SK-N-SH treated with all-trans-retinoic acid at 6 μM for 48 hours (cell line): ENCODE data around the gene PAPPA2.

Experiments
- ATAC-seq: fragments of 200-7000 bp; cut with Tn5 transposase; 3 replicates; pipeline ENCODE4 v1.9.1; 2020; ENCODE audit warnings: mild to moderate bottlenecking, moderate library complexity
- ARNTL ChIP-seq: fragments of 450-650 bp; formaldehyde crosslinking; IDR thresholded peaks from 2 replicates; pipeline ENCODE4 v1.5.0; 2020; ENCODE audit warnings: low read depth, mild to moderate bottlenecking, moderate library complexity, borderline replicate concordance
- BACH2 ChIP-seq: fragments of 250-450 bp; sonication (Bioruptor Pico); IDR thresholded peaks from 2 replicates; pipeline ENCODE4 v1.9.0; 2021; ENCODE audit warnings: mild to moderate bottlenecking, borderline replicate concordance
- CREB5 ChIP-seq: fragments of 250-450 bp; sonication (Bioruptor Pico); IDR thresholded peaks from 2 replicates; pipeline ENCODE4 v1.5.1; 2020; ENCODE audit warnings: low read depth, mild to moderate bottlenecking, moderate library complexity
- ESRRG ChIP-seq: fragments of 250-450 bp; sonication (Bioruptor Pico); IDR thresholded peaks from 2 replicates; pipeline ENCODE4 v1.6.1; 2021; ENCODE audit warnings: mild to moderate bottlenecking
- ISL1 ChIP-seq: fragments of 250-450 bp; sonication (Bioruptor Pico); IDR thresholded peaks from 2 replicates; pipeline ENCODE4 v2.1.2; 2022; ENCODE audit warnings: mild to moderate bottlenecking, moderate library complexity
- OSR1 ChIP-seq: fragments of 250-450 bp; sonication (Bioruptor Pico); IDR thresholded peaks from 2 replicates; pipeline ENCODE4 v1.8.0; 2022; ENCODE audit warnings: moderate library complexity, mild to moderate bottlenecking, inconsistent platforms
- PATZ1 ChIP-seq: fragments of 250-450 bp; sonication (Bioruptor Pico); IDR thresholded peaks from 2 replicates; pipeline ENCODE4 v1.8.0; 2020; ENCODE audit warnings: mild to moderate bottlenecking, moderate library complexity, borderline replicate concordance
- POU6F1 ChIP-seq: fragments of 250-450 bp; sonication (Bioruptor Pico); IDR thresholded peaks from 2 replicates; pipeline ENCODE4 v1.8.0; 2021; ENCODE audit warnings: low read depth, mild to moderate bottlenecking, moderate library complexity, borderline replicate concordance
- PPARA ChIP-seq: fragments of 250-450 bp; sonication (Bioruptor Pico); IDR thresholded peaks from 2 replicates; pipeline ENCODE4 v1.5.0; 2020; ENCODE audit warnings: mild to moderate bottlenecking, borderline replicate concordance
- RARB ChIP-seq: fragments of 250-450 bp; sonication (Bioruptor Pico); IDR thresholded peaks from 2 replicates; pipeline ENCODE4 v1.8.0; 2021; ENCODE audit warnings: mild to moderate bottlenecking, moderate library complexity
- SNAI2 ChIP-seq: fragments of 250-450 bp; sonication (Bioruptor Pico); IDR thresholded peaks from 2 replicates; pipeline ENCODE4 v1.5.0; 2020; ENCODE audit warnings: mild to moderate bottlenecking, moderate library complexity
- TCF4 ChIP-seq: fragments of 250-450 bp; sonication (Bioruptor Pico); IDR thresholded peaks from 2 replicates; pipeline ENCODE4 v1.8.0; 2021; ENCODE audit warnings: mild to moderate bottlenecking, moderate library complexity, borderline replicate concordance
- TSHZ2 ChIP-seq: fragments of 250-450 bp; sonication (Bioruptor Pico); IDR thresholded peaks from 2 replicates; pipeline ENCODE4 v1.5.0; 2020; ENCODE audit warnings: mild to moderate bottlenecking, moderate library complexity
- ZFP3 ChIP-seq: fragments of 250-450 bp; sonication (Bioruptor Pico); IDR thresholded peaks from 2 replicates; pipeline ENCODE4 v1.5.0; 2020; ENCODE audit warnings: mild to moderate bottlenecking, moderate library complexity
- ZFP30 ChIP-seq: fragments of 450-650 bp; formaldehyde crosslinking; IDR thresholded peaks from 2 replicates; pipeline ENCODE4 v1.5.0; 2022; ENCODE audit warnings: mild to moderate bottlenecking, moderate library complexity
- ZNF565 ChIP-seq: fragments of 450-650 bp; formaldehyde crosslinking; conservative IDR thresholded peaks from 2 replicates; pipeline ENCODE4 v1.5.0; 2020; ENCODE audit warnings: low read depth, mild to moderate bottlenecking, moderate library complexity
- ZNF70 ChIP-seq: fragments of 450-650 bp; formaldehyde crosslinking; IDR thresholded peaks from 2 replicates; pipeline ENCODE4 v1.5.0; 2020; ENCODE audit warnings: mild to moderate bottlenecking, moderate library complexity
- TF ChIP-seq, protein P1 (sequence below): fragments of 250-450 bp; sonication (Bioruptor Pico); IDR thresholded peaks from 2 replicates; pipeline ENCODE4 v1.5.1; 2021; ENCODE audit warnings: mild to moderate bottlenecking, moderate library complexity

PAPPA2 gene

DNA sequence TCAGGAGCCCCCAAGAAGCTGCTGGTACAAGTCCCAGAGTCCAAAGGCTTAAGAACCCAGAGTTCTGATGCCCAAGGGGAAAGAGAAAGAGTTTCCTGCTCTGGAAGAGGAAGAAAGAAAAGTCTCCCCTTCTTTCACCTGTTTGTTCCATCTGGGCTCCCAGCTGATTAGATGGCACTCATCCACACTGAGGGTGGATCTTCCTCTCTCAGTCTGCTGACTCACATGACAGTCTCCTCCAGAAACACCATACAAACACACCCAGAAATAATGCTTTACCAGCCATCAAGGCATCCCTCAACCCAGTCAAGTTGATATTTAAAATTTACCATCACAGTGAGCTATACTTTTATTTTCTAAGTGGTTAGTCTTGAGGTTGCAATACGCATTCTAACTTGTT lies 257.9 kb downstream of the PAPPA2 start:
- no peak for ATAC-seq
- no peak for TF ChIP-seq ZFP3 (CRISPR knock-in tag)
- TF ChIP-seq TSHZ2 (CRISPR knock-in tag), result no peak
- no peak for TF ChIP-seq TCF4
- no peak for TF ChIP-seq ZFP30 (CRISPR knock-in tag)
- TF ChIP-seq PPARA (CRISPR knock-in tag), result no peak
- no peak for TF ChIP-seq BACH2
- TF ChIP-seq, all 23 proteins: peak for 0

DNA sequence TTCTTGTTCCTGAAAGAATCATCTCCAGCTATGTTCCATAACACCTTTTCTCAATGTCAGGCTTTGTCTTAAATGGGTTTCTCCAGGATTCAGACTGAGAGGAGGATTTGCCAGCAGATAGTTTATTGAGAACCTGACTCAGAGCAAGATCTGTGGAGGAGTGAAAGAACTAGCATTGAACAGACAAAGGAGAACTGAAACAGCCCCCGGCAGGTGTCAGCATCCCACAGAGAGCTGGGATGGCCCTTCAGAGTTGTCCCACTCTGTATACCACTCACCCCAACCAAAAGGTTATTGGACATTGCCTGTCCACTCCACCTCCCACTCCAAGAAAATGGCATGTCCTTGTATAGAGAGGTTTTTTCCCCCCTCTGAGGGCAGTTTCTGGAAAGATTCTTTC lies 270.7 kb downstream of the PAPPA2 start:
- no peak for ATAC-seq
- TF ChIP-seq ARNTL (CRISPR knock-in tag), result no peak
- TF ChIP-seq, protein P1, sequence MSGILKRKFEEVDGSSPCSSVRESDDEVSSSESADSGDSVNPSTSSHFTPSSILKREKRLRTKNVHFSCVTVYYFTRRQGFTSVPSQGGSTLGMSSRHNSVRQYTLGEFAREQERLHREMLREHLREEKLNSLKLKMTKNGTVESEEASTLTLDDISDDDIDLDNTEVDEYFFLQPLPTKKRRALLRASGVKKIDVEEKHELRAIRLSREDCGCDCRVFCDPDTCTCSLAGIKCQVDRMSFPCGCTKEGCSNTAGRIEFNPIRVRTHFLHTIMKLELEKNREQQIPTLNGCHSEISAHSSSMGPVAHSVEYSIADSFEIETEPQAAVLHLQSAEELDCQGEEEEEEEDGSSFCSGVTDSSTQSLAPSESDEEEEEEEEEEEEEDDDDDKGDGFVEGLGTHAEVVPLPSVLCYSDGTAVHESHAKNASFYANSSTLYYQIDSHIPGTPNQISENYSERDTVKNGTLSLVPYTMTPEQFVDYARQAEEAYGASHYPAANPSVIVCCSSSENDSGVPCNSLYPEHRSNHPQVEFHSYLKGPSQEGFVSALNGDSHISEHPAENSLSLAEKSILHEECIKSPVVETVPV, result no peak

DNA sequence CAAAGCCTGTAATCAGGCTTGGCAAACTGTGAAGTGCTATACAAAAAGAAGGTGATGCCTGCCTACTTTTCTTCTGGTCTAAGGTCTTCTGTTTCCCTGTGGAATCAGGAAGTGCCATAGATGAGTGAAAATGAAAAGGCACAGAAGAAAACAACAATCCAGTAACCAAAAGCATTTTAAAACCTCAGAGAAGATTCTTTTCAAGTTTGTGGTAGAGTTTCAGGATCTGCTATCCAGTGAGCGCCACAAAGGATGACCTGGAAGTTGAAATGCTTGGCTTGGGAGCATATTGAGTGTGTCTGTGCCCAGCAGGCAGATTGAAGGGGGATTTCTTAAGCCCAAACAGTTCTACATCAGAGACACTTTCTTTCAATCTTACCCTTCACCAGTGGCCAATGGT lies 272.2 kb downstream of the PAPPA2 start:
- TF ChIP-seq OSR1 (CRISPR knock-in tag) (no peak), BACH2 (no peak), POU6F1 (CRISPR knock-in tag) (no peak), ZFP30 (CRISPR knock-in tag) (no peak), RARB (CRISPR knock-in tag) (no peak), SNAI2 (CRISPR knock-in tag) (no peak), ZNF70 (CRISPR knock-in tag) (no peak), ISL1 (CRISPR knock-in tag) (no peak), PATZ1 (no peak), TSHZ2 (CRISPR knock-in tag) (no peak), CREB5 (CRISPR knock-in tag) (no peak), ZNF565 (no peak), ESRRG (CRISPR knock-in tag) (no peak)
- TF ChIP-seq, protein P1, result no peak
- no peak for ATAC-seq
